ENCODE results near the gene TEX14. TPM values are rescaled to one million over a fixed set of nuclear protein-coding genes. Genes with fewer than 3 reads are reported as not detected.
"Not testable (repeated sequence)": the region's sequence is repeated elsewhere in the genome, so short reads cannot be mapped to it uniquely, and the experiment has no call there.

TEX14 gene
- total RNA-seq, 4 donors from 2014 or later = 0.26 to 0.44 TPM; not detected in 2

DNA sequence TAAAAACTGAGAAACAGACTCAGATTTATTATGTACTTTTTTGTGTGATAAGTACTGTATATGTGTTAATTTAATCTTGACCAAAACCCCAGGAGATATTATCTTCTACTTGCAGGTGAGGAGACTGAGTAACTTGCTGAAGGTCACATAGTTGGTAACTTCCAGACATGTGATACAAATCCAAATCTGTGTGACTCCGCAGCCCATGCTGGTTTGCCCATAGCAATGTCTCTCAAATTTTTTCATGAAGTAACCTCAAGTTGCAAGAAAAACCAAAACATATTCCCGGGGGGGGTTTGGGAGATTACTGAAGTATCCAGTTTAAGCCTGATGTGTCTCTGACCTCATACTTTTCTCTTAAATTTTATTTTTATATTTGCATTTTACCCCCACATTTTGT lies 3.3 kb downstream of the TEX14 start:
- TF ChIP-seq POLR2A (IDR thresholded peaks at IDR 0.05) = no peak
- no peak for TF ChIP-seq CTCF (IDR thresholded peaks at IDR 0.05)
- WGBS, 2 donors = 87 to 100% methylated on average over 2 of the region's 2 CpGs
- intact Hi-C loops (cut with DNase I; ENCODE audit: low total_unique reads) = no loop called here

DNA sequence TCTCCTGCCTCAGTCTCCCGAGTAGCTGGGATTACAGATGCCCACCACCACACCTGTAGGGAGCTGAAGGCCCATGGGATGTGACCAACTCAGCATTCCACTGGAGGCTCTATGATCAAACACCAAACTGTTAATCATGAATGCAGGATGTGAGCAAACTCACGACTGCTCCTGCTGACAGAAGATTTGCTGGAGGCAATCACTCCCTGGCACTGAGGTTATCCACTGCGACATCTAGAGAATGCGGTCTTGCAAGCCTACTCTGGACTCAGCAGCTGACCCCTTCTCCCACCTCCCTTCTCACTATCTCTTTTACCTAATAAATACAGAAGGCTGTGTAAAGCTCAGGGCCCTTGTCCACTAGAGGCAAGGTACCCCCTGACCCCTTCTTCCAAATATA lies 4.9 kb downstream of the TEX14 start:
- TF ChIP-seq CTCF (IDR thresholded peaks at IDR 0.05) (no peak), POLR2A (IDR thresholded peaks at IDR 0.05) (no peak)
- H3K4me3 ChIP-seq (ENCODE audit: low read depth, poor library complexity, severe bottlenecking) = no peak overlapping the region
- 64 to 73% methylated on average over 4 of the region's 4 CpGs for WGBS, 2 donors
- intact Hi-C loops (cut with DNase I; ENCODE audit: low total_unique reads) = no loop called here
- no peak for DNase-seq (ENCODE audit: low spot score in 2 of 2)

More for the DNA sequence above, 3.3 kb downstream of the TEX14 start:
- no peak overlapping the region for H3K4me3 ChIP-seq (ENCODE audit: low read depth, poor library complexity, severe bottlenecking)
- no peak for DNase-seq (ENCODE audit: low spot score in 2 of 2)

GRCh38 chr17:58684462-58684861 lies 7.4 kb downstream of the TEX14 start:
- DNase-seq (ENCODE audit: low spot score in 2 of 2); intact Hi-C loops (cut with DNase I; ENCODE audit: low total_unique reads); H3K4me3 ChIP-seq (ENCODE audit: low read depth, poor library complexity, severe bottlenecking): not testable (repeated sequence)
- 88% methylated on average over 6 of the region's 6 CpGs for WGBS, 2 donors

DNA sequence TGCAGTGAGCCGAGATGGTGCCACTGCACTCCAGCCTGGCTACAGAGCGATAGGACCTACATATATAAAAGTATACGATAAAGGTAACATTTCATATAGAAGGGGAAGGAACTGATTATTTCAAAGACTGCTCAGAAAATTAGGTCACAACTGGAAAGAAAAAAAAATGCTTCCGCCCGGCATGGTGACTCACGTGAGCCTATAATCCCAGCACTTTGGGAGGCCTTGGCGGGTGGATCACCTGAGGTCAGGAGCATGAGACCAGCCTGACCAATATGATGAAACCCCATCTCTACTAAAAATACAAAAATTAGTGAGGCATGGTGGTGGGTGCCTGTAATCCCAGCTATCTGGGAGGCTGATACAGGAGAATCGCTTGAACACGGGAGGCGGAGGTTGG lies 7.8 kb downstream of the TEX14 start:
- DNase-seq (ENCODE audit: low spot score in 2 of 2) = no peak
- 81 to 85% methylated on average over 10 of the region's 10 CpGs for WGBS, 2 donors
- H3K4me3 ChIP-seq (ENCODE audit: low read depth, poor library complexity, severe bottlenecking) = no peak overlapping the region
- intact Hi-C loops (cut with DNase I; ENCODE audit: low total_unique reads) = no loop called here
- TF ChIP-seq CTCF (IDR thresholded peaks at IDR 0.05) = no peak
- no peak for TF ChIP-seq POLR2A (IDR thresholded peaks at IDR 0.05)

DNA sequence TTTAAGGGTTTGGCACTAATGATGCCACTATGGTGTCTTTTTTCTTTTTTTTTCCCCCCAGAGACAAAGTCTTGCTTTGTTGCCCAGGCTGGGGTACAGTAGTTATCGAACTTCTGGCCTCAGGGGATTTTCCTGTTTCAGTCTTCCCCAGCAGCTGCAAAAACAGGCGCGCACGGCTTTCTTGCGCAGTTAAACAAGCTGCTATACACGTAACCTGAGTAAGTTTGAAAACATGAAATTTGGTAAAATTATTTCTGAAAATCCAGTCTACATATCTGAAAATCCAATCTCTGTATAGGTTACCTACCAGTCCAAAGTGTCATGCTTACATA lies 11.8 kb downstream of the TEX14 start:
- TF ChIP-seq POLR2A (IDR thresholded peaks at IDR 0.05) (no peak), CTCF (IDR thresholded peaks at IDR 0.05) (no peak)
- WGBS, 2 donors = 65 to 76% methylated on average over 6 of the region's 6 CpGs
- no peak for DNase-seq (ENCODE audit: low spot score in 2 of 2)
- intact Hi-C loops (cut with DNase I; ENCODE audit: low total_unique reads) = no loop called here
- no peak overlapping the region for H3K4me3 ChIP-seq (ENCODE audit: low read depth, poor library complexity, severe bottlenecking)

DNA sequence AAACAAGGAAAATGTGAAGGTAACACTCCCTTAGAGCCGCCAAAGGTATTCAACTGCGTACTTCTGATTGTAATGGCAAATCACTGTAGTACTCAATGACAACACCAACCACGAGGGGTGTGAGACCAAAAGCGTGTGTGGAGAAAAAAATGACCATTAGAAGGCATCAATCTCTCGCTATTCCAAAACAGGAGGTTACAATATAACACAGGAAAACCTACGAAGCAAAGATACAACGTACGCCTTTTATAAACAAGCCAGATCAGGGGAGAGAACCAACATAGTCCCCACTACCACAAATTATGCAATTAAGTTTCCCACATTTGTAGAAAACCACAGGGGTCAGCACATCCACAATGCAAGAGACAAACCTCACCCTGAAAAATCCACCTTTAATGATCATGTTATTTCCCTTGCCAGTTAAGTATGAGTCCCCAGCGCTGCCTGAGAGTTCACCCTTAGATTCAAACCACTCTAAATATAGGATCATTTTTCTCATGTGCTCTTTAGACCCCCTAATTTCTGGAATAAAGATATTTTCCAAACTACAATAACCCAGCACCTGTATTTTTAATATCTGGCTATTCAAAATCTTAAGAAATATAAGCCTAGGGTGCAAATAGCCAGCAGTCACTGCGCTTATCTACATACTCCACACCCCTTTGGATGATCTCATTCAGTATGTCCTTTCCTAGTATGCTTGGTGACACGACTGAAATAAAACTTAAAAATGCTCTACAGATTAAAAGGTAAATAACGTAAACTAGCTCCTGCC lies 12.4 kb downstream of the TEX14 start:
- H3K4me3 ChIP-seq (ENCODE audit: low read depth, poor library complexity, severe bottlenecking) = no peak overlapping the region
- TF ChIP-seq CTCF (IDR thresholded peaks at IDR 0.05) = no peak
- TF ChIP-seq POLR2A (IDR thresholded peaks at IDR 0.05) = no peak
- 45 to 60% methylated on average over 12 of the region's 12 CpGs for WGBS, 2 donors
- intact Hi-C loops (cut with DNase I; ENCODE audit: low total_unique reads) = no loop called here
- DNase-seq (ENCODE audit: low spot score in 2 of 2) = no peak

DNA sequence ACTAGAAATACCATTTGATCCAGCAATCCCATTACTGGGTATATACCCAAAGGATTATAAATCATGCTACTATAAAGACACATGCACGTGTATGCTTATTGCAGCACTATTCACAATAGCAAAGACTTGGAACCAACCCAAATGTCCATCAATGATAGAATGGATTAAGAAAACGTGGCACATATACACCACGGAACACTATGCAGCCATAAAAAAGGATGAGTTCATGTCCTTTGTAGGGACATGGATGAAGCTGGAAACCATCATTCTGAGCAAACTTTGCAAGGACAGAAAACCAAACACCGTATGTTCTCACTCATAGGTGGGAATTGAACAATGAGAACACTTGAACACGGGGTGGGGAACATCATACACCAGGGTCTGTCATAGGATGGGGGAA lies 13.6 kb downstream of the TEX14 start:
- intact Hi-C loops (cut with DNase I; ENCODE audit: low total_unique reads); H3K4me3 ChIP-seq (ENCODE audit: low read depth, poor library complexity, severe bottlenecking); DNase-seq (ENCODE audit: low spot score in 2 of 2): not testable (repeated sequence)
- WGBS, 2 donors = 79 to 82% methylated on average over 5 of the region's 5 CpGs

All from lower leg skin (tissue), 4 donors.